ENCODE results near the gene KDM4C. TPM values are rescaled to one million over a fixed set of nuclear protein-coding genes. Genes with fewer than 3 reads are reported as not detected.

The KDM4C gene
- total RNA-seq, 1 donor from 2014 or later = 16.5 TPM

DNA sequence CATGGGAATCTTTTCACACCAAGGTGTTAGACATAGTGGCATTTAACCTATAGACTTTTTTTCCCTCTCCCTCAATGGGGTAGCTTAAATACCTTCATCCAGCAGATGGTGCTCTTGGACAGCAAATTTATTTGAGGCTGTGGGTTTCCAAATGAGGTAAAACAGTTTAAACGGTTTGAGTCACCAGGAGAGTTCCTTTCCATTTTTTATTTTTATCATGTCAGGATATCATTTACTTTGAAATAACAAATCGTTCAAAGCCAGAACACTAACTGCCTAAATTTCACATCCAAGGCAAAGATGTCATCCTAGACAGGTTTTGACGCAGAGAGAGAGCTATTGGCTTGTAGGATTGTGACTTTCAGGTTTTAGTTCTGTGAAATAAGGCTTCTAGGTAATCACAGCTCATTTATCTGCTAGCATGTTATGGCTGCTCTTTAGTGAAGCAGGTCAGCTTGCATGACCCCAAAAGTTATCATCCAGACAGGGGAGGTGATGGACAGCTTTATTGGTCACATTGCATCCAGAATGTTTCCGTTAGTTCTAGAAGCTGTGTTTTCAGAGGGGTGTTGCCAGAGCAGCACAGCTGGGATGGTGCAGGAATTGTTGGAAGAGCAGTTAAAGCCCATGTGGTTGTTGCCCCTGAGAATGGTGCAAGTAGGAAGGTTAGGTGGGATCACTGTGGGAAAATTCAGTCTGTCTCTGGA, 69.8 kb downstream of the KDM4C start:
- H3K9me3 Mint-ChIP-seq = no peaks in the 10 kb centered on the region
- peak overlapping the region; percentile 20 for H3K27ac Mint-ChIP-seq

DNA sequence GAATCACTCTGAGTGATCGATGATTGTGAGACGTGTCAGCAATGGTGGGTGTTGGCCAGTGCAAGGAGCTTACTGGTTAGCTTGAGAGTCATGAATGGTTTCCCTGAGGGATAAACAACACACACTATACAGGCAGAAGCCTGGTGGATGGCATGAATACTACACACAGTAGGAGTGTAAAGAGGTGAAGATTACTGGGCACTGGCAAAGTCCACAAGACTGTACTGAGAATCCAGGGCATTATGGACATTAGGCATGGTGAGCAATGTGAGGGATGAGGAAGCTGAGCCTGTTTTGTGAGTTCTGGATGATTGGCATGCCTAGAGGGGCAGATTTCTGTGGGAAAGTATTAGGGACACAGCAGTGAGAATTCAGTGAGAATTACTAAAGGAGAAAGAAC, 71.3 kb downstream of the KDM4C start:
- Mint-ChIP-seq H3K27ac (peak overlapping the region; percentile 53), H3K9me3 (no peaks in the 10 kb centered on the region), H3K27me3 (no peaks in the 10 kb centered on the region)

More for the DNA sequence above, 69.8 kb downstream of the KDM4C start:
- Mint-ChIP-seq H3K36me3 (peaks cover 15% of the 10 kb centered on the region), H3K27me3 (no peaks in the 10 kb centered on the region), H3K4me3 (peak overlapping the region; percentile 26), H3K4me1 (ENCODE audit: unreplicated experiment) (peaks cover 15% of the 10 kb centered on the region)
- no peak for DNase-seq (ENCODE audit: extremely low spot score, unreplicated experiment)
- TF ChIP-seq, protein P1, sequence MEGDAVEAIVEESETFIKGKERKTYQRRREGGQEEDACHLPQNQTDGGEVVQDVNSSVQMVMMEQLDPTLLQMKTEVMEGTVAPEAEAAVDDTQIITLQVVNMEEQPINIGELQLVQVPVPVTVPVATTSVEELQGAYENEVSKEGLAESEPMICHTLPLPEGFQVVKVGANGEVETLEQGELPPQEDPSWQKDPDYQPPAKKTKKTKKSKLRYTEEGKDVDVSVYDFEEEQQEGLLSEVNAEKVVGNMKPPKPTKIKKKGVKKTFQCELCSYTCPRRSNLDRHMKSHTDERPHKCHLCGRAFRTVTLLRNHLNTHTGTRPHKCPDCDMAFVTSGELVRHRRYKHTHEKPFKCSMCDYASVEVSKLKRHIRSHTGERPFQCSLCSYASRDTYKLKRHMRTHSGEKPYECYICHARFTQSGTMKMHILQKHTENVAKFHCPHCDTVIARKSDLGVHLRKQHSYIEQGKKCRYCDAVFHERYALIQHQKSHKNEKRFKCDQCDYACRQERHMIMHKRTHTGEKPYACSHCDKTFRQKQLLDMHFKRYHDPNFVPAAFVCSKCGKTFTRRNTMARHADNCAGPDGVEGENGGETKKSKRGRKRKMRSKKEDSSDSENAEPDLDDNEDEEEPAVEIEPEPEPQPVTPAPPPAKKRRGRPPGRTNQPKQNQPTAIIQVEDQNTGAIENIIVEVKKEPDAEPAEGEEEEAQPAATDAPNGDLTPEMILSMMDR (conservative IDR thresholded peaks at IDR 0.05) = peak; percentile 83

DNA sequence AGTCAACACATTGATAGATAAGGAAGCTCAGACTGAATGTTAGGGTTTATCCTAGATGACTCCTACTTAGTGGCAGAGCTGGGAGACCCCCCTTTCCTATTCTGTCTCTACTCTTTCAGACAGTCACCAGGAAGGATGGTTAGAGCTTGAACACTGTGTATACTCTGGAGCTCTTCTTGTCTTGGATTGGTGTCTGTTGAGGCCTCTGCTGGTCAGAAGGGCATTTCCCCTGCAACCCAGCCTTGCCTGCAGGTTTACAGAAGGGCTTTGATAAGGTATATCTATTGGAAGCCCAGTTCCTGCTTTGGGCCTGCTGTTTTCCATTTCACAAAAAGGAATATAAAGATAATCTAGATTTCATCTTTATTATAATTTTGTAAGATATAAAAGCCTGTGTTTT, 71.8 kb downstream of the KDM4C start:
- H3K4me1 Mint-ChIP-seq (ENCODE audit: unreplicated experiment) = peaks cover 15% of the 10 kb centered on the region
- no peaks in the 10 kb centered on the region for H3K27me3 Mint-ChIP-seq
- H3K27ac Mint-ChIP-seq = peak overlapping the region; percentile 53

More for the DNA sequence above, 71.3 kb downstream of the KDM4C start:
- no peak for DNase-seq (ENCODE audit: extremely low spot score, unreplicated experiment)
- peaks cover 18% of the 10 kb centered on the region for H3K36me3 Mint-ChIP-seq
- TF ChIP-seq, protein P1 (conservative IDR thresholded peaks at IDR 0.05) = peak; percentile 29
- H3K4me1 Mint-ChIP-seq (ENCODE audit: unreplicated experiment) = peaks cover 15% of the 10 kb centered on the region
- peak overlapping the region; percentile 6 for H3K4me3 Mint-ChIP-seq

DNA sequence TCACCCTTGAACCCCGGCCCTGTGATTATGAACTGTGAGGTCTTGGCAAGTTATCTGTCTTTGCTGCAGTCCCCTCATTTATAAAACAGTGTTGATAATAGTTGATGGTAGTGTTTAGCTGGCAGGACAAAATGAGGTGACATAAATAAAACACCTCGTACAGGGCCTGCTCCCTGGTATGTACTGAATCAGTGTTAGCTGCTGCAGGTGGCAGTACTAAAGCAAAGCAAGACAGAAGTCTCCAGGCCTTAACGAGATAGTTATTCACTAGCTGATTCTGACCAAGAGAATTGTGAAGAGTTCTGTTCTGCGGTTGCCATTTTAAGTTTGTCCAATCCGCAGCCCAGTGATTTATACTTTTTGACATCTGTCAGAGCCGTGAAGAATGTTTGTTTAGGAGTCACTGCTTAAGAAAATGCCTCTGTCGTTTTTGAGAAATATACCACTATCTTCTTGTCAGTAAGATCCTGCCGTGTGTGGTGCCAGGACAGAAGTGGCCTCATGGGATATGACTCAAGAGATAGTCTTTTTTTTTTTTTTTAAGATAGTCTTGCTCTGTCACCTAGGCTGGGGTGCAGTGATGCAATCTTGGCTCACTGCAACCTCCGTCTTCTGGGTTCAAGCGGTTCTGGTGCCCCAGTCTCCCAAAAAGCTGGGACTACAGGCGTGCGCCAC, 75.9 kb downstream of the KDM4C start:
- Mint-ChIP-seq H3K4me1 (ENCODE audit: unreplicated experiment) (peaks cover 6% of the 10 kb centered on the region), H3K4me3 (no peak overlapping the region), H3K27ac (peak overlapping the region; percentile 80), H3K36me3 (peaks cover 22% of the 10 kb centered on the region), H3K9me3 (peaks cover 6% of the 10 kb centered on the region), H3K27me3 (no peaks in the 10 kb centered on the region)
- TF ChIP-seq, protein P1 (conservative IDR thresholded peaks at IDR 0.05) = no peak
- DNase-seq (ENCODE audit: extremely low spot score, unreplicated experiment) = no peak

More for the DNA sequence above, 71.8 kb downstream of the KDM4C start:
- Mint-ChIP-seq H3K36me3 (peaks cover 18% of the 10 kb centered on the region), H3K4me3 (no peak overlapping the region), H3K9me3 (no peaks in the 10 kb centered on the region)
- TF ChIP-seq, protein P1 (conservative IDR thresholded peaks at IDR 0.05) = no peak
- no peak for DNase-seq (ENCODE audit: extremely low spot score, unreplicated experiment)

DNA sequence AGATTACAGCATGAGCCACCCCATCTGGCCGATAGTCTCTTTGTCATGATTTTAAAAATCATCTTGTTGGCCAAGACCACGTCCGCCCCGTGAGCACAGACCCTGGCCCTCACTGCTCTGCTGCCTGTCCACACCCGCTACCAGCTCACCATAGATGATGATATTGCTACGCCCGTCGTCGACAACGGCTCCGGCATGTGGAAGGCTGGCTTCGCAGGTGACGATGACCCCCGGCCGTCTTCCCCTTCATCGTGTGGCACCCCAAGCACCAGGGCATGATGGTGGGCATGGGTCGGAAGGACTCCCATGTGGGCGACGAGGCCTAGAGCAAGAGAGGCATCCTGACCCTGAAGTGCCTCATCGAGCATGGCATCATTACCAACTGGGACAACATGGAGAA, 76.5 kb downstream of the KDM4C start:
- peaks cover 19% of the 10 kb centered on the region for H3K36me3 Mint-ChIP-seq
- TF ChIP-seq, protein P1 (conservative IDR thresholded peaks at IDR 0.05) = no peak
- no peak for DNase-seq (ENCODE audit: extremely low spot score, unreplicated experiment)
- H3K9me3 Mint-ChIP-seq = peaks cover 6% of the 10 kb centered on the region
- no peak overlapping the region for H3K4me3 Mint-ChIP-seq
- peaks cover under 1% of the 10 kb centered on the region for H3K4me1 Mint-ChIP-seq (ENCODE audit: unreplicated experiment)
- no peak overlapping the region for H3K27ac Mint-ChIP-seq
- H3K27me3 Mint-ChIP-seq = no peaks in the 10 kb centered on the region
